GM23338 (cell line): ENCODE measurements around the gene MUCL3. TPM values are rescaled to one million over a fixed set of nuclear protein-coding genes. Genes with fewer than 3 reads are reported as not detected.
A peak's percentile ranks its signal among the peaks of the same experiment; 100 is the strongest.

ENCODE experiments used
- ATAC-seq: fragments of 200-7000 bp; cut with Tn5 transposase; 3 replicates; pipeline ENCODE4 v1.9.1; 2020
- DNase-seq: peaks from one replicate; pipeline ENCODE4 v3.0.0-alpha.2; 2015; ENCODE audit warnings: low spot score
- H2AFZ ChIP-seq: fragments of 200-600 bp; sonication (generic); 2 replicates; pipeline ENCODE4 v1.8.0; 2016; ENCODE audit warnings: antibody characterized with exemption, mild to moderate bottlenecking, moderate library complexity
- H3F3A ChIP-seq: fragments of 200-600 bp; sonication (generic); replicated peaks from 2 replicates; pipeline ENCODE4 v1.8.0; 2017; ENCODE audit warnings: antibody characterized with exemption, mixed run types, low read depth
- H3K27ac ChIP-seq: fragments of 200-600 bp; sonication (generic); 2 replicates; pipeline ENCODE4 v1.6.1; 2016; ENCODE audit warnings: low read depth
- H3K27me3 ChIP-seq: fragments of 200-600 bp; sonication (generic); 2 replicates; pipeline ENCODE4 v1.8.0; 2016; ENCODE audit warnings: mild to moderate bottlenecking, mixed run types, moderate library complexity; ENCODE audit not compliant: insufficient read depth
- H3K36me3 ChIP-seq: fragments of 200-600 bp; sonication (generic); 2 replicates; pipeline ENCODE4 v1.8.0; 2016; ENCODE audit warnings: mild to moderate bottlenecking; ENCODE audit not compliant: insufficient read depth
- H3K4me1 ChIP-seq: fragments of 200-600 bp; sonication (generic); 2 replicates; pipeline ENCODE4 v1.8.0; 2016; ENCODE audit warnings: mild to moderate bottlenecking, moderate library complexity; ENCODE audit not compliant: insufficient read depth
- H3K4me2 ChIP-seq: fragments of 200-600 bp; sonication (generic); 2 replicates; pipeline ENCODE4 v1.7.1; 2017; ENCODE audit warnings: mixed run types
- H3K4me3 ChIP-seq: fragments of 200-600 bp; sonication (generic); 2 replicates; pipeline ENCODE4 v1.6.1; 2016; ENCODE audit warnings: mixed run types
- H3K79me2 ChIP-seq: fragments of 200-600 bp; sonication (generic); replicated peaks from 2 replicates; pipeline ENCODE4 v1.8.0; 2017; ENCODE audit warnings: mild to moderate bottlenecking; ENCODE audit not compliant: insufficient read depth
- H3K9me2 ChIP-seq: fragments of 200-600 bp; sonication (generic); 2 replicates; pipeline ENCODE4 v1.8.0; 2017; ENCODE audit not compliant: insufficient read depth
- H4K20me1 ChIP-seq: fragments of 200-600 bp; sonication (generic); replicated peaks from 2 replicates; pipeline ENCODE4 v1.8.0; 2017; ENCODE audit warnings: mild to moderate bottlenecking; ENCODE audit not compliant: insufficient read depth
- H3K27ac Mint-ChIP-seq: 2 replicates; pipeline ENCODE4 v1.8.0; 2020; ENCODE audit warnings: inconsistent platforms, mild to moderate bottlenecking, moderate library complexity, mixed read lengths
- H3K27me3 Mint-ChIP-seq: 3 replicates; pipeline ENCODE4 v1.8.0; 2022; ENCODE audit warnings: low read depth, mild to moderate bottlenecking, moderate library complexity, mixed read lengths, inconsistent platforms; ENCODE audit not compliant: insufficient read depth, poor library complexity
- H3K36me3 Mint-ChIP-seq: 3 replicates; pipeline ENCODE4 v1.8.0; 2021; ENCODE audit warnings: low read depth, mild to moderate bottlenecking, inconsistent platforms, moderate library complexity, mixed read lengths
- H3K4me1 Mint-ChIP-seq: 3 replicates; pipeline ENCODE4 v1.8.0; 2020; ENCODE audit warnings: mild to moderate bottlenecking, inconsistent platforms, mixed read lengths
- H3K4me3 Mint-ChIP-seq: 3 replicates; pipeline ENCODE4 v1.8.0; 2021; ENCODE audit warnings: moderate library complexity, mild to moderate bottlenecking, inconsistent platforms, mixed read lengths
- H3K9me3 Mint-ChIP-seq: 3 replicates; pipeline ENCODE4 v1.8.0; 2020; ENCODE audit warnings: moderate library complexity, mild to moderate bottlenecking, inconsistent platforms, mixed read lengths
- CREB1 ChIP-seq: fragments of 250-450 bp; sonication (Bioruptor Pico); IDR thresholded peaks from 2 replicates; pipeline ENCODE4 v1.5.0; 2020; ENCODE audit warnings: low read depth, mild to moderate bottlenecking, moderate library complexity
- EZH2 ChIP-seq: fragments of 200-600 bp; sonication (generic); IDR thresholded peaks from one replicate; pipeline ENCODE4 v1.8.0; 2017; ENCODE audit warnings: antibody characterized with exemption, mild to moderate bottlenecking, low read depth; ENCODE audit not compliant: unreplicated experiment
- JUNB ChIP-seq: IDR thresholded peaks from one replicate; pipeline ENCODE4 v1.6.1; 2016; ENCODE audit warnings: antibody characterized with exemption; ENCODE audit not compliant: unreplicated experiment
- NANOG ChIP-seq: IDR thresholded peaks from 2 replicates; pipeline ENCODE4 v1.6.1; 2016; ENCODE audit warnings: antibody characterized with exemption, borderline replicate concordance
- POLR2AphosphoS5 ChIP-seq: IDR thresholded peaks from 2 replicates; pipeline ENCODE4 v1.6.1; 2016; ENCODE audit warnings: antibody characterized with exemption, low read depth
- STAT1 ChIP-seq: IDR thresholded peaks from one replicate; pipeline ENCODE4 v1.6.1; 2016; ENCODE audit warnings: antibody characterized with exemption; ENCODE audit not compliant: unreplicated experiment
- ZNF114 ChIP-seq: fragments of 250-450 bp; sonication (Bioruptor Pico); IDR thresholded peaks from 2 replicates; pipeline ENCODE4 v1.5.0; 2020; ENCODE audit warnings: mild to moderate bottlenecking, moderate library complexity
- ZNF331 ChIP-seq: fragments of 250-450 bp; sonication (Bioruptor Pico); IDR thresholded peaks from 2 replicates; pipeline ENCODE4 v1.5.0; 2020; ENCODE audit warnings: low read depth, mild to moderate bottlenecking, moderate library complexity
- polyA plus RNA-seq: library from polyadenylated mRNA; unstranded; fragments of >200 nt; fragmentation: Nextera tagmentation; extraction: Ambion mirVana; gene quantifications from 2 replicates; pipeline ENCODE4 v1.2.1, GENCODE V29; 2016
- total RNA-seq: library from RNA; depleted of rRNA; stranded (reverse); fragments of >200 nt; shearing (Covaris generic); gene quantifications from 2 replicates; pipeline ENCODE4 v1.2.3, GENCODE V29; 2014
- TF ChIP-seq, protein P1 (sequence below): fragments of 250-450 bp; sonication (Bioruptor Pico); IDR thresholded peaks from 2 replicates; pipeline ENCODE4 v1.5.0; 2020; ENCODE audit warnings: mild to moderate bottlenecking, moderate library complexity
- TF ChIP-seq, protein P2 (sequence below): IDR thresholded peaks from 2 replicates; pipeline ENCODE4 v1.6.1; 2016; ENCODE audit warnings: antibody characterized with exemption

Gene MUCL3
- total and polyA plus RNA-seq, 2 experiments from 2014 or later = 0.32 TPM; not detected in 1

DNA sequence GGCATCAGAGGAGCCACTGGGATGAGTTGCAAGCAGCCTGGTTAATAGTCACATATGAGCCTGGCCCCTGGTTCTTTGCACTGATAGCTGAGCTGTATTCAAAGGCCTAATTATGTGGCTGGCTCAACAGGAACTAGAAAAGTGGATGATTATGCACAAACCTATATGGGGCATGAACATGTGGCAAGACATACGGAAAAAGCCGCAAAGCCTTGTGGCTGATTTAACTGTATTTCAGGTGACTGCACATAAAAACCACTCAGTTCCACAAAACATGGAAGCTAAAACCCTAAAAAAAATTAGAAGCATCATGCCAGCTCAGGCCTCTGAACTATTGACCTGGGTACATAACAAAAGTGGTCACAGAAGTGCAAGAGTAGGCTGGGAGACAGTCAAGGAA lies 56.5 kb downstream of the MUCL3 start (continued):
- TF ChIP-seq, protein P1, sequence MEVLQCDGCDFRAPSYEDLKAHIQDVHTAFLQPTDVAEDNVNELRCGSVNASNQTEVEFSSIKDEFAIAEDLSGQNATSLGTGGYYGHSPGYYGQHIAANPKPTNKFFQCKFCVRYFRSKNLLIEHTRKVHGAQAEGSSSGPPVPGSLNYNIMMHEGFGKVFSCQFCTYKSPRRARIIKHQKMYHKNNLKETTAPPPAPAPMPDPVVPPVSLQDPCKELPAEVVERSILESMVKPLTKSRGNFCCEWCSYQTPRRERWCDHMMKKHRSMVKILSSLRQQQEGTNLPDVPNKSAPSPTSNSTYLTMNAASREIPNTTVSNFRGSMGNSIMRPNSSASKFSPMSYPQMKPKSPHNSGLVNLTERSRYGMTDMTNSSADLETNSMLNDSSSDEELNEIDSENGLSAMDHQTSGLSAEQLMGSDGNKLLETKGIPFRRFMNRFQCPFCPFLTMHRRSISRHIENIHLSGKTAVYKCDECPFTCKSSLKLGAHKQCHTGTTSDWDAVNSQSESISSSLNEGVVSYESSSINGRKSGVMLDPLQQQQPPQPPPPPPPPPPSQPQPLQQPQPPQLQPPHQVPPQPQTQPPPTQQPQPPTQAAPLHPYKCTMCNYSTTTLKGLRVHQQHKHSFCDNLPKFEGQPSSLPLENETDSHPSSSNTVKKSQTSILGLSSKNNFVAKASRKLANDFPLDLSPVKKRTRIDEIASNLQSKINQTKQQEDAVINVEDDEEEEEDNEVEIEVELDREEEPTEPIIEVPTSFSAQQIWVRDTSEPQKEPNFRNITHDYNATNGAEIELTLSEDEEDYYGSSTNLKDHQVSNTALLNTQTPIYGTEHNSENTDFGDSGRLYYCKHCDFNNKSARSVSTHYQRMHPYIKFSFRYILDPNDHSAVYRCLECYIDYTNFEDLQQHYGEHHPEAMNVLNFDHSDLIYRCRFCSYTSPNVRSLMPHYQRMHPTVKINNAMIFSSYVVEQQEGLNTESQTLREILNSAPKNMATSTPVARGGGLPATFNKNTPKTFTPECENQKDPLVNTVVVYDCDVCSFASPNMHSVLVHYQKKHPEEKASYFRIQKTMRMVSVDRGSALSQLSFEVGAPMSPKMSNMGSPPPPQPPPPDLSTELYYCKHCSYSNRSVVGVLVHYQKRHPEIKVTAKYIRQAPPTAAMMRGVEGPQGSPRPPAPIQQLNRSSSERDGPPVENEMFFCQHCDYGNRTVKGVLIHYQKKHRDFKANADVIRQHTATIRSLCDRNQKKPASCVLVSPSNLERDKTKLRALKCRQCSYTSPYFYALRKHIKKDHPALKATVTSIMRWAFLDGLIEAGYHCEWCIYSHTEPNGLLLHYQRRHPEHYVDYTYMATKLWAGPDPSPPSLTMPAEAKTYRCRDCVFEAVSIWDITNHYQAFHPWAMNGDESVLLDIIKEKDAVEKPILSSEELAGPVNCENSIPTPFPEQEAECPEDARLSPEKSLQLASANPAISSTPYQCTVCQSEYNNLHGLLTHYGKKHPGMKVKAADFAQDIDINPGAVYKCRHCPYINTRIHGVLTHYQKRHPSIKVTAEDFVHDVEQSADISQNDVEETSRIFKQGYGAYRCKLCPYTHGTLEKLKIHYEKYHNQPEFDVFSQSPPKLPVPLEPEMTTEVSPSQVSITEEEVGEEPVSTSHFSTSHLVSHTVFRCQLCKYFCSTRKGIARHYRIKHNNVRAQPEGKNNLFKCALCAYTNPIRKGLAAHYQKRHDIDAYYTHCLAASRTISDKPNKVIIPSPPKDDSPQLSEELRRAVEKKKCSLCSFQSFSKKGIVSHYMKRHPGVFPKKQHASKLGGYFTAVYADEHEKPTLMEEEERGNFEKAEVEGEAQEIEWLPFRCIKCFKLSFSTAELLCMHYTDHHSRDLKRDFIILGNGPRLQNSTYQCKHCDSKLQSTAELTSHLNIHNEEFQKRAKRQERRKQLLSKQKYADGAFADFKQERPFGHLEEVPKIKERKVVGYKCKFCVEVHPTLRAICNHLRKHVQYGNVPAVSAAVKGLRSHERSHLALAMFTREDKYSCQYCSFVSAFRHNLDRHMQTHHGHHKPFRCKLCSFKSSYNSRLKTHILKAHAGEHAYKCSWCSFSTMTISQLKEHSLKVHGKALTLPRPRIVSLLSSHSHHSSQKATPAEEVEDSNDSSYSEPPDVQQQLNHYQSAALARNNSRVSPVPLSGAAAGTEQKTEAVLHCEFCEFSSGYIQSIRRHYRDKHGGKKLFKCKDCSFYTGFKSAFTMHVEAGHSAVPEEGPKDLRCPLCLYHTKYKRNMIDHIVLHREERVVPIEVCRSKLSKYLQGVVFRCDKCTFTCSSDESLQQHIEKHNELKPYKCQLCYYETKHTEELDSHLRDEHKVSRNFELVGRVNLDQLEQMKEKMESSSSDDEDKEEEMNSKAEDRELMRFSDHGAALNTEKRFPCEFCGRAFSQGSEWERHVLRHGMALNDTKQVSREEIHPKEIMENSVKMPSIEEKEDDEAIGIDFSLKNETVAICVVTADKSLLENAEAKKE = no peak
- TF ChIP-seq STAT1 = no peak
- TF ChIP-seq POLR2AphosphoS5 = no peak
- TF ChIP-seq NANOG = no peak
- TF ChIP-seq EZH2 = no peak

DNA sequence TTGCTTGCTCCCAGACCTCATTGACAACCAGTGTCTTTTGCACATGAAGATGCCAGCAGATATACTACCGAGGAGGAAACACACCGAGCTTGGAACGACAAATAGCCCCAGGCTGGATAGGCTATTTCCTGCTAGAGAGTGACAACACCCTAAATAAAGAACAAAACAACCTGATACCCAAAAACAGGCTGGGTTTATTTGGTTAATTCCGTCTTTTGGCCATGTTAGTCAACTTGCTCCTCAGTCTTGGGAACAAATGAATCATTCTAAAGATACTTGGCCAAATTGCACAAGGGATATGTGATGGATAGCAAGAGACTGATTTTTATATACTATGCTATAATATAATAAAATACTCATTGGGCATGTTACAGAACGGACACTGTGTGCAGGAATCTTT lies 58.0 kb downstream of the MUCL3 start:
- no peak overlapping the region for H3K4me3 ChIP-seq
- Mint-ChIP-seq H3K9me3 (peaks cover 15% of the 10 kb centered on the region), H3K27me3 (peaks cover 2% of the 10 kb centered on the region), H3K4me3 (no peak overlapping the region), H3K4me1 (no peaks in the 10 kb centered on the region), H3K27ac (no peak overlapping the region), H3K36me3 (peaks cover 10% of the 10 kb centered on the region; the same call in 2 of the 3 replicates)
- no peaks in the 10 kb centered on the region for H3K4me1 ChIP-seq
- DNase-seq = no peak
- H3K27me3 ChIP-seq = no peaks in the 10 kb centered on the region
- H3F3A ChIP-seq = no peaks in the 10 kb centered on the region
- H3K27ac ChIP-seq = no peak overlapping the region
- ATAC-seq = no peak
- no peaks in the 10 kb centered on the region for H3K79me2 ChIP-seq
- no peak overlapping the region for H3K4me2 ChIP-seq
- 0 out of 2 replicates have a peak overlapping the region, but pooled peaks have one; percentile 38 for H2AFZ ChIP-seq
- H4K20me1 ChIP-seq = no peaks in the 10 kb centered on the region
- H3K36me3 ChIP-seq = no peaks in the 10 kb centered on the region
- H3K9me2 ChIP-seq = peaks cover 3% of the 10 kb centered on the region
- TF ChIP-seq STAT1 (no peak), ZNF114 (no peak), CREB1 (CRISPR knock-in tag) (no peak), ZNF331 (CRISPR knock-in tag) (no peak), JUNB (no peak)
- TF ChIP-seq, protein P1 = no peak
- TF ChIP-seq, protein P2, sequence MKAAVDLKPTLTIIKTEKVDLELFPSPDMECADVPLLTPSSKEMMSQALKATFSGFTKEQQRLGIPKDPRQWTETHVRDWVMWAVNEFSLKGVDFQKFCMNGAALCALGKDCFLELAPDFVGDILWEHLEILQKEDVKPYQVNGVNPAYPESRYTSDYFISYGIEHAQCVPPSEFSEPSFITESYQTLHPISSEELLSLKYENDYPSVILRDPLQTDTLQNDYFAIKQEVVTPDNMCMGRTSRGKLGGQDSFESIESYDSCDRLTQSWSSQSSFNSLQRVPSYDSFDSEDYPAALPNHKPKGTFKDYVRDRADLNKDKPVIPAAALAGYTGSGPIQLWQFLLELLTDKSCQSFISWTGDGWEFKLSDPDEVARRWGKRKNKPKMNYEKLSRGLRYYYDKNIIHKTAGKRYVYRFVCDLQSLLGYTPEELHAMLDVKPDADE = no peak
